Panc1 (cell line): ENCODE data around the gene RNF39. TPM values are rescaled to one million over a fixed set of nuclear protein-coding genes. Genes with fewer than 3 reads are reported as not detected.
A peak's percentile ranks its signal among the peaks of the same experiment; 100 is the strongest.

Experiments used
- ATAC-seq: fragments of 200-7000 bp; cut with Tn5 transposase; 2 replicates; pipeline ENCODE4 v1.9.1; 2020; ENCODE audit warnings: mild to moderate bottlenecking, moderate library complexity
- BruUV-seq: library from RNA; stranded (reverse); fragments of 400-500 nt; replicated peaks from 2 replicates; lab custom pipeline; 2021; lab: Mats Ljungman, UMichigan
- CTCF ChIA-PET: fragments of 300-600 bp; sonication (Branson Sonifier 250); formaldehyde crosslinking; loops from one replicate; lab custom pipeline; 2022; ENCODE audit warnings: antibody characterized with exemption; lab: Charles Lee
- POLR2A ChIA-PET: fragments of 300-600 bp; sonication (Branson Sonifier 250); formaldehyde crosslinking; loops from one replicate; lab custom pipeline; 2022; ENCODE audit warnings: antibody characterized with exemption; lab: Charles Lee
- DNase-seq: peaks from one replicate; pipeline ENCODE4 v3.0.0-alpha.2; 2010; ENCODE audit warnings: low read depth, low spot score
- H3K27ac ChIP-seq: 2 replicates; pipeline ENCODE4 v1.5.1; 2011; ENCODE audit warnings: mild to moderate bottlenecking, low read length, inconsistent platforms
- H3K27me3 ChIP-seq: fragments of 200-500 bp; sonication (Bioruptor generic); 2 replicates; pipeline ENCODE4 v1.6.0; 2014; ENCODE audit warnings: low read length, inconsistent platforms; ENCODE audit not compliant: control insufficient read depth, insufficient read depth
- H3K36me3 ChIP-seq: fragments of 200-500 bp; sonication (Bioruptor generic); 2 replicates; pipeline ENCODE4 v1.5.1; 2014; ENCODE audit warnings: inconsistent platforms, mild to moderate bottlenecking, low read length, moderate library complexity; ENCODE audit not compliant: control insufficient read depth, insufficient read depth
- H3K4me1 ChIP-seq: 2 replicates; pipeline ENCODE4 v1.5.1; 2011; ENCODE audit warnings: inconsistent platforms, mild to moderate bottlenecking, low read length, moderate library complexity; ENCODE audit not compliant: control insufficient read depth, insufficient read depth
- H3K4me3 ChIP-seq, 2 experiments: 2 replicates each; pipeline ENCODE4 v1.5.1; 2011 to 2012; ENCODE audit warnings: low read depth in 2 of 2, low read length in 2 of 2, mild to moderate bottlenecking in 2 of 2, inconsistent platforms in 1 of 2, moderate library complexity in 1 of 2
- H3K9me3 ChIP-seq: fragments of 200-500 bp; sonication (Bioruptor generic); 2 replicates; pipeline ENCODE4 v1.5.1; 2014; ENCODE audit warnings: low read depth, mild to moderate bottlenecking, inconsistent platforms, low read length, moderate library complexity; ENCODE audit not compliant: control insufficient read depth, insufficient read depth
- POLR2AphosphoS5 ChIP-seq: IDR thresholded peaks from 2 replicates; pipeline ENCODE4 v1.6.1; 2012; ENCODE audit warnings: mild to moderate bottlenecking, low read depth, low read length, moderate library complexity
- SIN3A ChIP-seq: IDR thresholded peaks from 2 replicates; pipeline ENCODE4 v1.6.1; 2012; ENCODE audit warnings: low read depth, mild to moderate bottlenecking, low read length, moderate library complexity, borderline replicate concordance; ENCODE audit not compliant: insufficient read depth
- TCF7L2 ChIP-seq: IDR thresholded peaks from 2 replicates; pipeline ENCODE4 v1.6.1; 2011; ENCODE audit warnings: mild to moderate bottlenecking, low read depth, low read length, inconsistent platforms
- in situ Hi-C: cut with HindIII; loops from 2 replicates; pipeline ENCODE4 v1.10.0; 2016; ENCODE audit warnings: low sequenced_read_pairs, low pct_unique_long_range_greater_than_20kb
- intact Hi-C: fragments of 100-400 bp; cut with micrococcal nuclease; formaldehyde crosslinking; loops from one replicate; pipeline ENCODE4 v1.10.0; 2022; ENCODE audit not compliant: unreplicated experiment
- total RNA-seq: library from RNA; stranded (reverse); gene quantifications from one replicate; pipeline ENCODE4 v1.2.1, GENCODE V29; 2021; ENCODE audit not compliant: unreplicated experiment
- TF ChIP-seq, protein P1 (sequence below): fragments of 450-650 bp; IDR thresholded peaks from 2 replicates; pipeline ENCODE4 v1.5.1; 2017; ENCODE audit warnings: mild to moderate bottlenecking
- TF ChIP-seq, protein P2 (sequence below), 2 experiments: IDR thresholded peaks; 2 replicates each; pipeline ENCODE4 v1.6.1; 2011 to 2012; ENCODE audit warnings: low read depth in 2 of 2, control low read depth in 1 of 2, low read length in 1 of 2, mild to moderate bottlenecking in 1 of 2, moderate library complexity in 1 of 2; ENCODE audit not compliant: insufficient read depth in 1 of 2

Gene RNF39
- total RNA-seq, 1 experiment from 2014 or later, result not detected

DNA sequence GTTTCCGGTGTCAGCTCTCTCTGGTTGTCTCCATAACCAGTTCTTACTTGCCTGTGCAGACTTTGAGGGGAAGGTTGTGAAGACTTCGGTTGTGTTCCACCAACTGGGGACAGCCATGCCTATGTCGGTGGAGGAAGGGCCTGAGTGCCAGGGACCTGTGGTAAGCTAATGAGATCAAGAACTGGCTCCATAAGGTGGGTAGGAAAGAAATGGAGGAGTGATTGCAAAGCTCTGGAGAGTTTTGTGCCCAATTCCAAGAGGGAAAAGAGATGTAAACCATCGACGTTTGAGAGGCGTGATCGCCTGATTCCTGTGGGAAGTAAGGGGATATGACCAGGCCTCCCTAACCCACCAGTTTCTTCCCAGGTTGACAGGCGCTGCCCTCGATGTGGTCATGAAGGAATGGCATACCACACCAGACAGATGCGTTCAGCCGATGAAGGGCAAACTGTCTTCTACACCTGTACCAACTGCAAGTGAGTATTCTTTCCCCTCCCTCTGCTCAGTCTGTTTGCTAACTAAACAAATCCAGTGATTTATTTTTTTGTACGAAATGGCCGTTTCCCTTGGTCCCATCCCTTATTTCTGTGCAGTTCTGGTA is 13.6 kb downstream of the RNF39 start:
- Histone ChIP-seq H3K4me1 (peaks cover 17% of the 10 kb centered on the region), H3K27ac (peak overlapping the region; percentile 99), H3K9me3 (no peaks in the 10 kb centered on the region), H3K4me3 (peak overlapping the region; percentile 98 to 100), H3K36me3 (peaks cover 9% of the 10 kb centered on the region; the same call in 1 of the 2 replicates), H3K27me3 (no peaks in the 10 kb centered on the region)
- CTCF ChIA-PET, result interaction anchor here (0.7 kb wide), 1 partner anchor 25 kb away, joined by 3 read pairs; no protein-coding TSS in a partner anchor
- BruUV-seq, result TSS peak; percentile 89
- ATAC-seq (no peak), DNase-seq (no peak)
- in situ Hi-C loops (no loop called here), intact Hi-C loops (no loop called here)
- POLR2A ChIA-PET, result no interaction called here
- TF ChIP-seq, protein P1, sequence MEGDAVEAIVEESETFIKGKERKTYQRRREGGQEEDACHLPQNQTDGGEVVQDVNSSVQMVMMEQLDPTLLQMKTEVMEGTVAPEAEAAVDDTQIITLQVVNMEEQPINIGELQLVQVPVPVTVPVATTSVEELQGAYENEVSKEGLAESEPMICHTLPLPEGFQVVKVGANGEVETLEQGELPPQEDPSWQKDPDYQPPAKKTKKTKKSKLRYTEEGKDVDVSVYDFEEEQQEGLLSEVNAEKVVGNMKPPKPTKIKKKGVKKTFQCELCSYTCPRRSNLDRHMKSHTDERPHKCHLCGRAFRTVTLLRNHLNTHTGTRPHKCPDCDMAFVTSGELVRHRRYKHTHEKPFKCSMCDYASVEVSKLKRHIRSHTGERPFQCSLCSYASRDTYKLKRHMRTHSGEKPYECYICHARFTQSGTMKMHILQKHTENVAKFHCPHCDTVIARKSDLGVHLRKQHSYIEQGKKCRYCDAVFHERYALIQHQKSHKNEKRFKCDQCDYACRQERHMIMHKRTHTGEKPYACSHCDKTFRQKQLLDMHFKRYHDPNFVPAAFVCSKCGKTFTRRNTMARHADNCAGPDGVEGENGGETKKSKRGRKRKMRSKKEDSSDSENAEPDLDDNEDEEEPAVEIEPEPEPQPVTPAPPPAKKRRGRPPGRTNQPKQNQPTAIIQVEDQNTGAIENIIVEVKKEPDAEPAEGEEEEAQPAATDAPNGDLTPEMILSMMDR, result no peak
- TF ChIP-seq TCF7L2, result no peak
- no peak for TF ChIP-seq SIN3A
- TF ChIP-seq POLR2AphosphoS5, result no peak
- TF ChIP-seq, protein P2, sequence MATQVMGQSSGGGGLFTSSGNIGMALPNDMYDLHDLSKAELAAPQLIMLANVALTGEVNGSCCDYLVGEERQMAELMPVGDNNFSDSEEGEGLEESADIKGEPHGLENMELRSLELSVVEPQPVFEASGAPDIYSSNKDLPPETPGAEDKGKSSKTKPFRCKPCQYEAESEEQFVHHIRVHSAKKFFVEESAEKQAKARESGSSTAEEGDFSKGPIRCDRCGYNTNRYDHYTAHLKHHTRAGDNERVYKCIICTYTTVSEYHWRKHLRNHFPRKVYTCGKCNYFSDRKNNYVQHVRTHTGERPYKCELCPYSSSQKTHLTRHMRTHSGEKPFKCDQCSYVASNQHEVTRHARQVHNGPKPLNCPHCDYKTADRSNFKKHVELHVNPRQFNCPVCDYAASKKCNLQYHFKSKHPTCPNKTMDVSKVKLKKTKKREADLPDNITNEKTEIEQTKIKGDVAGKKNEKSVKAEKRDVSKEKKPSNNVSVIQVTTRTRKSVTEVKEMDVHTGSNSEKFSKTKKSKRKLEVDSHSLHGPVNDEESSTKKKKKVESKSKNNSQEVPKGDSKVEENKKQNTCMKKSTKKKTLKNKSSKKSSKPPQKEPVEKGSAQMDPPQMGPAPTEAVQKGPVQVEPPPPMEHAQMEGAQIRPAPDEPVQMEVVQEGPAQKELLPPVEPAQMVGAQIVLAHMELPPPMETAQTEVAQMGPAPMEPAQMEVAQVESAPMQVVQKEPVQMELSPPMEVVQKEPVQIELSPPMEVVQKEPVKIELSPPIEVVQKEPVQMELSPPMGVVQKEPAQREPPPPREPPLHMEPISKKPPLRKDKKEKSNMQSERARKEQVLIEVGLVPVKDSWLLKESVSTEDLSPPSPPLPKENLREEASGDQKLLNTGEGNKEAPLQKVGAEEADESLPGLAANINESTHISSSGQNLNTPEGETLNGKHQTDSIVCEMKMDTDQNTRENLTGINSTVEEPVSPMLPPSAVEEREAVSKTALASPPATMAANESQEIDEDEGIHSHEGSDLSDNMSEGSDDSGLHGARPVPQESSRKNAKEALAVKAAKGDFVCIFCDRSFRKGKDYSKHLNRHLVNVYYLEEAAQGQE (IDR thresholded peaks at IDR 0.05; ENCODE audit: insufficient read depth in 1 of 2, low read depth in 2 of 2, low read length in 1 of 2), result no peak

DNA sequence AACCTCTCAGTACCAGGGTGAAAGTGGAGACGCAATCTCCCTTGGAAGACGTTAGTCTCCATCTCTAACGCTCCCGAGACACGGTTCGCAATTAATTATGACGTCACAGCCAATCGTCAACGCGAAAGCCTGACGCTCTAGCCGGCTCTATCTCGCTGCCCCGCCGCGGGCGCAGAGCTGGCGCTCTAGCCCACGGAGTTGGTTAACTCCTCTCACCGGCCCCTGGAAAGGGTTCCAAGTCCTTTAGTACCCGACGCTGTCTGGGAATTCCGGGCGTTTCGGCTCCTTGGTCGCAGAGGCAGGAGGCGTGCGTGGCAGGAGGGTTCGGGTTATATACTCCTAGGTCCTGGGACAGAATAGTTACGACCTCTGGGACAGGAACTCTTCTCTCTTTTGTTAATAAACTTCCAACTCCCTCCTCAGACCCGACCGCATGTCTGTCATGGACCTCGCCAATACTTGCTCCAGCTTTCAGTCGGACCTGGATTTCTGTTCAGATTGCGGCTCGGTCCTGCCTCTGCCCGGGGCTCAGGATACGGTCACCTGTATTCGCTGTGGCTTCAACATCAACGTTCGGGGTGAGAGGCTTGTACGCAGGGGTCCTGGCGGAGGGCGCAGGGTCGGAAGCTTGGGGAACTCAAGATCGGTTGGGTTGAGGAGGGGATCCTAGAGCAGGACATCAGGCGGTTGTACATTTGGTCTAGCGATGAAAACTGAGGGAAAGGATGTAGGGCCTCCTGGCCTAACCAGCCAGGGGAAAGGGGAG is 14.3 kb downstream of the RNF39 start, which contains the start of gene POLR1H:
Gene POLR1H (plus strand): TSS at position 174 of the 766 bp plus-strand sequence. CDS start 260 bp downstream, at position 434.
- in situ Hi-C loops (no loop called here), intact Hi-C loops (no loop called here)
- peak within 1 kb of the TSS; percentile 98 to 100 for H3K4me3 ChIP-seq

More for the DNA sequence above, 14.3 kb downstream of the RNF39 start, which contains the start of gene POLR1H:
- no TSS peak for BruUV-seq
- POLR2A ChIA-PET, result no interaction called here
- no peaks in the 10 kb centered on the region for H3K27me3 ChIP-seq
- H3K27ac ChIP-seq, result peak within 1 kb of the TSS; percentile 99
- ATAC-seq (peak; percentile 98), DNase-seq (peak; percentile 86)
- CTCF ChIA-PET, result no interaction called here
- no peaks in the 10 kb centered on the region for H3K9me3 ChIP-seq
- peaks cover 17% of the 10 kb centered on the region for H3K4me1 ChIP-seq
- peak; percentile 98 for TF ChIP-seq POLR2AphosphoS5
- TF ChIP-seq, protein P1, result no peak
- no peak for TF ChIP-seq TCF7L2
- TF ChIP-seq, protein P2 (IDR thresholded peaks at IDR 0.05; ENCODE audit: insufficient read depth in 1 of 2, low read depth in 2 of 2, low read length in 1 of 2), result no peak
- TF ChIP-seq SIN3A, result peak; percentile 95
- H3K36me3 ChIP-seq, result peaks cover 9% of the 10 kb centered on the region; the same call in 1 of the 2 replicates
